ENCODE data around the gene MRPS2. TPM values are rescaled to one million over a fixed set of nuclear protein-coding genes. Genes with fewer than 3 reads are reported as not detected.

The MRPS2 gene
- total and polyA plus RNA-seq, 9 of the 15 experiments (the other 6 are each of a cell fraction or from before 2014, with no cell fraction given) = 8.0 to 167 (median 81.3) TPM

- no peak for TF ChIP-seq HMBOX1 (IDR thresholded peaks at IDR 0.05)
- TF ChIP-seq FOXM1 (IDR thresholded peaks at IDR 0.05; ENCODE audit: low read depth) = peak; percentile 68; the same call in 1 of the 2 replicates
- TF ChIP-seq FOXM1 (CRISPR knock-in tag; IDR thresholded peaks at IDR 0.05; ENCODE audit: low read depth) = no peak
- TF ChIP-seq ZZZ3 (IDR thresholded peaks at IDR 0.05) = no peak
- no peak for TF ChIP-seq ZC3H4 (CRISPR knock-in tag; IDR thresholded peaks at IDR 0.05; ENCODE audit: borderline replicate concordance)
- TF ChIP-seq BHLHE40 (IDR thresholded peaks at IDR 0.05; ENCODE audit: low read length) = peak; percentile 86
- no peak for TF ChIP-seq PHB (CRISPR knock-in tag; IDR thresholded peaks at IDR 0.05)
- no peak for TF ChIP-seq MED1 (CRISPR knock-in tag; IDR thresholded peaks at IDR 0.05; ENCODE audit: borderline replicate concordance)
- no peak for TF ChIP-seq TARDBP (IDR thresholded peaks at IDR 0.05)
- no peak for TF ChIP-seq HEY1 (CRISPR knock-in tag; IDR thresholded peaks at IDR 0.05; ENCODE audit: borderline replicate concordance)
- TF ChIP-seq, protein P1, sequence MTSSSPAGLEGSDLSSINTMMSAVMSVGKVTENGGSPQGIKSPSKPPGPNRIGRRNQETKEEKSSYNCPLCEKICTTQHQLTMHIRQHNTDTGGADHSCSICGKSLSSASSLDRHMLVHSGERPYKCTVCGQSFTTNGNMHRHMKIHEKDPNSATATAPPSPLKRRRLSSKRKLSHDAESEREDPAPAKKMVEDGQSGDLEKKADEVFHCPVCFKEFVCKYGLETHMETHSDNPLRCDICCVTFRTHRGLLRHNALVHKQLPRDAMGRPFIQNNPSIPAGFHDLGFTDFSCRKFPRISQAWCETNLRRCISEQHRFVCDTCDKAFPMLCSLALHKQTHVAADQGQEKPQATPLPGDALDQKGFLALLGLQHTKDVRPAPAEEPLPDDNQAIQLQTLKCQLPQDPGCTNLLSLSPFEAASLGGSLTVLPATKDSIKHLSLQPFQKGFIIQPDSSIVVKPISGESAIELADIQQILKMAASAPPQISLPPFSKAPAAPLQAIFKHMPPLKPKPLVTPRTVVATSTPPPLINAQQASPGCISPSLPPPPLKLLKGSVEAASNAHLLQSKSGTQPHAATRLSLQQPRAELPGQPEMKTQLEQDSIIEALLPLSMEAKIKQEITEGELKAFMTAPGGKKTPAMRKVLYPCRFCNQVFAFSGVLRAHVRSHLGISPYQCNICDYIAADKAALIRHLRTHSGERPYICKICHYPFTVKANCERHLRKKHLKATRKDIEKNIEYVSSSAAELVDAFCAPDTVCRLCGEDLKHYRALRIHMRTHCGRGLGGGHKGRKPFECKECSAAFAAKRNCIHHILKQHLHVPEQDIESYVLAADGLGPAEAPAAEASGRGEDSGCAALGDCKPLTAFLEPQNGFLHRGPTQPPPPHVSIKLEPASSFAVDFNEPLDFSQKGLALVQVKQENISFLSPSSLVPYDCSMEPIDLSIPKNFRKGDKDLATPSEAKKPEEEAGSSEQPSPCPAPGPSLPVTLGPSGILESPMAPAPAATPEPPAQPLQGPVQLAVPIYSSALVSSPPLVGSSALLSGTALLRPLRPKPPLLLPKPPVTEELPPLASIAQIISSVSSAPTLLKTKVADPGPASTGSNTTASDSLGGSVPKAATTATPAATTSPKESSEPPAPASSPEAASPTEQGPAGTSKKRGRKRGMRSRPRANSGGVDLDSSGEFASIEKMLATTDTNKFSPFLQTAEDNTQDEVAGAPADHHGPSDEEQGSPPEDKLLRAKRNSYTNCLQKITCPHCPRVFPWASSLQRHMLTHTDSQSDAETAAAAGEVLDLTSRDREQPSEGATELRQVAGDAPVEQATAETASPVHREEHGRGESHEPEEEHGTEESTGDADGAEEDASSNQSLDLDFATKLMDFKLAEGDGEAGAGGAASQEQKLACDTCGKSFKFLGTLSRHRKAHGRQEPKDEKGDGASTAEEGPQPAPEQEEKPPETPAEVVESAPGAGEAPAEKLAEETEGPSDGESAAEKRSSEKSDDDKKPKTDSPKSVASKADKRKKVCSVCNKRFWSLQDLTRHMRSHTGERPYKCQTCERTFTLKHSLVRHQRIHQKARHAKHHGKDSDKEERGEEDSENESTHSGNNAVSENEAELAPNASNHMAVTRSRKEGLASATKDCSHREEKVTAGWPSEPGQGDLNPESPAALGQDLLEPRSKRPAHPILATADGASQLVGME (CRISPR knock-in tag; IDR thresholded peaks at IDR 0.05) = 0 out of 2 replicates have a peak, but pooled peaks have one; percentile 44
- TF ChIP-seq, protein P2, sequence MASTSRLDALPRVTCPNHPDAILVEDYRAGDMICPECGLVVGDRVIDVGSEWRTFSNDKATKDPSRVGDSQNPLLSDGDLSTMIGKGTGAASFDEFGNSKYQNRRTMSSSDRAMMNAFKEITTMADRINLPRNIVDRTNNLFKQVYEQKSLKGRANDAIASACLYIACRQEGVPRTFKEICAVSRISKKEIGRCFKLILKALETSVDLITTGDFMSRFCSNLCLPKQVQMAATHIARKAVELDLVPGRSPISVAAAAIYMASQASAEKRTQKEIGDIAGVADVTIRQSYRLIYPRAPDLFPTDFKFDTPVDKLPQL (IDR thresholded peaks at IDR 0.05; ENCODE audit: extremely low read depth, insufficient read length) = no peak
- TF ChIP-seq, protein P3, sequence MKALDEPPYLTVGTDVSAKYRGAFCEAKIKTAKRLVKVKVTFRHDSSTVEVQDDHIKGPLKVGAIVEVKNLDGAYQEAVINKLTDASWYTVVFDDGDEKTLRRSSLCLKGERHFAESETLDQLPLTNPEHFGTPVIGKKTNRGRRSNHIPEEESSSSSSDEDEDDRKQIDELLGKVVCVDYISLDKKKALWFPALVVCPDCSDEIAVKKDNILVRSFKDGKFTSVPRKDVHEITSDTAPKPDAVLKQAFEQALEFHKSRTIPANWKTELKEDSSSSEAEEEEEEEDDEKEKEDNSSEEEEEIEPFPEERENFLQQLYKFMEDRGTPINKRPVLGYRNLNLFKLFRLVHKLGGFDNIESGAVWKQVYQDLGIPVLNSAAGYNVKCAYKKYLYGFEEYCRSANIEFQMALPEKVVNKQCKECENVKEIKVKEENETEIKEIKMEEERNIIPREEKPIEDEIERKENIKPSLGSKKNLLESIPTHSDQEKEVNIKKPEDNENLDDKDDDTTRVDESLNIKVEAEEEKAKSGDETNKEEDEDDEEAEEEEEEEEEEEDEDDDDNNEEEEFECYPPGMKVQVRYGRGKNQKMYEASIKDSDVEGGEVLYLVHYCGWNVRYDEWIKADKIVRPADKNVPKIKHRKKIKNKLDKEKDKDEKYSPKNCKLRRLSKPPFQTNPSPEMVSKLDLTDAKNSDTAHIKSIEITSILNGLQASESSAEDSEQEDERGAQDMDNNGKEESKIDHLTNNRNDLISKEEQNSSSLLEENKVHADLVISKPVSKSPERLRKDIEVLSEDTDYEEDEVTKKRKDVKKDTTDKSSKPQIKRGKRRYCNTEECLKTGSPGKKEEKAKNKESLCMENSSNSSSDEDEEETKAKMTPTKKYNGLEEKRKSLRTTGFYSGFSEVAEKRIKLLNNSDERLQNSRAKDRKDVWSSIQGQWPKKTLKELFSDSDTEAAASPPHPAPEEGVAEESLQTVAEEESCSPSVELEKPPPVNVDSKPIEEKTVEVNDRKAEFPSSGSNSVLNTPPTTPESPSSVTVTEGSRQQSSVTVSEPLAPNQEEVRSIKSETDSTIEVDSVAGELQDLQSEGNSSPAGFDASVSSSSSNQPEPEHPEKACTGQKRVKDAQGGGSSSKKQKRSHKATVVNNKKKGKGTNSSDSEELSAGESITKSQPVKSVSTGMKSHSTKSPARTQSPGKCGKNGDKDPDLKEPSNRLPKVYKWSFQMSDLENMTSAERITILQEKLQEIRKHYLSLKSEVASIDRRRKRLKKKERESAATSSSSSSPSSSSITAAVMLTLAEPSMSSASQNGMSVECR (CRISPR knock-in tag; IDR thresholded peaks at IDR 0.05) = peak; percentile 99
- TF ChIP-seq ZNF197 (CRISPR knock-in tag; IDR thresholded peaks at IDR 0.05; ENCODE audit: low read depth) = no peak
Observed at GRCh38 chr9:135499326-135500070, 984 bp upstream of the MRPS2 start (continued).
